Heart left ventricle (tissue), 16 donors: ENCODE measurements around the gene B4GAT1. TPM values are rescaled to one million over a fixed set of nuclear protein-coding genes. Genes with fewer than 3 reads are reported as not detected.
"Not testable (repeated sequence)": the region's sequence is repeated elsewhere in the genome, so short reads cannot be mapped to it uniquely, and the experiment has no call there.

Source experiments
- ATAC-seq, 4 donors: fragments of 200-7000 bp; cut with Tn5 transposase; one replicate each; pipeline ENCODE4 v1.9.1; 2020 to 2022; ENCODE audit warnings: moderate library complexity in 4 of 4, mild to moderate bottlenecking in 3 of 4, moderate number of reproducible peaks in 1 of 4
- DNase-seq, 5 donors: peaks; one replicate each; pipeline ENCODE4 v3.0.0-alpha.2; 2020
- H3K27ac ChIP-seq, 12 donors: fragments of 200-600 bp; sonication (generic) in 4 of 12; one replicate each; pipeline versions ENCODE4 v1.5.0 to v1.8.0; 2016 to 2022; ENCODE audit warnings: mild to moderate bottlenecking in 2 of 12
- H3K27me3 ChIP-seq, 9 donors: fragments of 200-600 bp; sonication (generic) in 2 of 9; one replicate each; pipeline versions ENCODE4 v1.5.1 to v1.8.0; 2016 to 2022; ENCODE audit warnings: mild to moderate bottlenecking in 3 of 9
- H3K36me3 ChIP-seq, 9 donors: fragments of 200-600 bp; sonication (generic) in 2 of 9; one replicate each; pipeline versions ENCODE4 v1.5.0 to v1.8.0; 2018 to 2022; ENCODE audit warnings: mild to moderate bottlenecking in 2 of 9
- H3K4me1 ChIP-seq, 12 donors: fragments of 200-600 bp; sonication (generic) in 4 of 12; one replicate each; pipeline versions ENCODE4 v1.5.0 to v1.8.0; 2016 to 2022; ENCODE audit warnings: mild to moderate bottlenecking in 3 of 12
- H3K4me3 ChIP-seq, 12 donors: fragments of 200-600 bp; sonication (generic) in 4 of 12; one replicate each; pipeline versions ENCODE4 v1.5.0 to v1.8.0; 2017 to 2022; ENCODE audit warnings: mild to moderate bottlenecking in 9 of 12, moderate library complexity in 4 of 12
- H3K9me3 ChIP-seq, 12 donors: fragments of 200-600 bp; sonication (generic) in 4 of 12; one replicate each; pipeline versions ENCODE4 v1.5.0 to v1.8.0; 2016 to 2022; ENCODE audit warnings: mild to moderate bottlenecking in 1 of 12
- POLR2A ChIP-seq, 2 donors: fragments of 450-650 bp; IDR thresholded peaks; one replicate each; pipeline ENCODE4 v1.6.1; 2017; ENCODE audit warnings: antibody characterized with exemption in 2 of 2, mild to moderate bottlenecking in 2 of 2, moderate library complexity in 2 of 2
- WGBS, 4 donors: extraction: QIAGEN DNeasy Blood & Tissue Kit in 2 of 4; methylation state at CpG; one replicate each; pipeline versions ENCODE4 v1.1.5 to v1.1.7; 2013 to 2018; 5-methylcytosine and 5-hydroxymethylcytosine counted together
- intact Hi-C, 10 donors: fragments of 100-400 bp; cut with DNase I; formaldehyde crosslinking; loops; one replicate each; pipeline versions ENCODE4 v1.11.1 to v1.14.2; 2022
- polyA plus RNA-seq, 2 donors: library from polyadenylated mRNA; stranded (reverse); fragments of 200-250 nt; gene quantifications; one replicate each; pipeline ENCODE4 v1.2.3, GENCODE V29; 2013
- total RNA-seq, 9 donors: library from RNA; depleted of rRNA in 2 of 9; stranded (reverse); fragments of >200 nt in 2 of 9; fragmentation: NEBNext Ultra II Directional in 3 of 9; extraction: Animal tissue kit (Norgen Biotek cat#: 25700) in 3 of 9; gene quantifications; one replicate each; pipeline versions ENCODE4 v1.1.0 to v1.2.4, GENCODE V29; 2016 to 2023
- TF ChIP-seq, protein P1 (sequence below), 12 donors: fragments of 200-600 bp; sonication (generic) in 4 of 12; IDR thresholded peaks; one replicate each; pipeline versions ENCODE4 v1.5.0 to v1.8.0; 2018 to 2022; ENCODE audit warnings: antibody characterized with exemption in 12 of 12, mild to moderate bottlenecking in 5 of 12
- donor health status: ischemic (EF 13 %, LVEDD 7.1; RV severe dilation, severe dysfunction).
- donor health status: healthy with polysubstance abuse.
- donor health status: DM: no; HTN: yes; CAD: no.
- donor health status: DM: no; HTN: no; CAD: no.
- donor health status: ischemic (EF 25% LVEDD 6.9; RV normal size, moderate dysfunction).
- donor health status: ischemic (EF 25% LVEDD 5.7; RV mildly dilated, moderate dysfunction).
- donor health status: healthy.
- donor health status: DM: yes; HTN: yes; CAD: no.
- donor health status: ischemic (EF 35%, LVEDD 5.7; RV mildly dilated, moderate dysfunction).
- donor health status: nonischemic (EF 11% LVEDD 7.7; RV severe dilation, severe dysfunction).
- donor health status: DM: yes; HTN: yes; CAD: no.
- donor health status: PGD.
- donor health status: ischemic (EF 29% LVEDD 5.4; RV normal size, mild dysfunction).
- donor health status: nonischemic (EF 23%, LVEDD 6.1; RV moderate dilation, normal function).

Gene B4GAT1
- total and polyA plus RNA-seq, 11 donors: 37.2 to 109 (median 52.3) TPM

DNA sequence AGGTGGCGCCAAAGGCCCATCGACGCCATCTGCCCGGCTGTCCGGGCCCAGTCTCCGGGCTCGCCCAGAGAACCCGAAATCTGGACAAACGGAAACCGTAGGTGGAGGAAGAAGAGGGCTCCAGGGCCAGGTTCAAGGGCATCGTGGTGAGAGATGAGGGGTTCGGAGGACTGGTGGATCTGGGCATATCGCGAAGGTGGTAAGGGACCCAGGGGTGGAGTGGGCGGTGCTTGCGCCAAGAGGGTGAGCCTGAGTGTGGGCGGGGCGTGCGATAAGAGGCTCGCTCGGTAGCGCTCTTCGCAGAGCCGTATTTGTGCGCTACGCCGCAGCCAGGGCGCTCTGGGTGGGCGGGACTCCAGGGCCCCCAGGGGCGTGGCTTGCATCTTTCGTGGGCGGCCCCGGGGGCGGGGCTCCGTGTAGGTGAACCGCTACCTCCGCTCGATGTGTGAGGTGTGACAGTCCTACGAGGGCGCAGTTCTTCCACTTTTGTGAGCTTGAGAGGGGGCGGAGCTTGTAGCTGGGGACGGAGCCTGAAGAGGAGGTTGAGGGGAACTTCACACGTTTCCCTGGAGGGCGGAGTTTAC is 35.4 kb downstream of the B4GAT1 start:
- H3K27me3 ChIP-seq: no peaks in the 10 kb centered on the region
- intact Hi-C loops: loop anchor here in 9 of 10 donors (1.0 to 5.0 kb wide), 7 partner anchors 15 to 365 kb away; partner anchors contain the start of genes B4GAT1 (in 3 of the 9), BRMS1 (in 3 of the 9) and RBM4B (in 1 of the 9)
- ATAC-seq (peak; percentile 80 to 87 (median 82)), DNase-seq (peak; percentile 92 to 96 (median 93))
- H3K4me1 ChIP-seq: peaks cover 0 to 37% (median 18%) of the 10 kb centered on the region in 12 donors
- TF ChIP-seq, protein P1, sequence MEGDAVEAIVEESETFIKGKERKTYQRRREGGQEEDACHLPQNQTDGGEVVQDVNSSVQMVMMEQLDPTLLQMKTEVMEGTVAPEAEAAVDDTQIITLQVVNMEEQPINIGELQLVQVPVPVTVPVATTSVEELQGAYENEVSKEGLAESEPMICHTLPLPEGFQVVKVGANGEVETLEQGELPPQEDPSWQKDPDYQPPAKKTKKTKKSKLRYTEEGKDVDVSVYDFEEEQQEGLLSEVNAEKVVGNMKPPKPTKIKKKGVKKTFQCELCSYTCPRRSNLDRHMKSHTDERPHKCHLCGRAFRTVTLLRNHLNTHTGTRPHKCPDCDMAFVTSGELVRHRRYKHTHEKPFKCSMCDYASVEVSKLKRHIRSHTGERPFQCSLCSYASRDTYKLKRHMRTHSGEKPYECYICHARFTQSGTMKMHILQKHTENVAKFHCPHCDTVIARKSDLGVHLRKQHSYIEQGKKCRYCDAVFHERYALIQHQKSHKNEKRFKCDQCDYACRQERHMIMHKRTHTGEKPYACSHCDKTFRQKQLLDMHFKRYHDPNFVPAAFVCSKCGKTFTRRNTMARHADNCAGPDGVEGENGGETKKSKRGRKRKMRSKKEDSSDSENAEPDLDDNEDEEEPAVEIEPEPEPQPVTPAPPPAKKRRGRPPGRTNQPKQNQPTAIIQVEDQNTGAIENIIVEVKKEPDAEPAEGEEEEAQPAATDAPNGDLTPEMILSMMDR (IDR thresholded peaks at IDR 0.05): peak in 11 of 12 donors; percentile 9 to 98 (median 87)
- TF ChIP-seq POLR2A (IDR thresholded peaks at IDR 0.05): peak in 1 of 2 donors; percentile 42
- peak overlapping the region; percentile 53 to 94 (median 84) for H3K27ac ChIP-seq
- H3K9me3 ChIP-seq: no peaks in the 10 kb centered on the region
- H3K4me3 ChIP-seq: peak overlapping the region; percentile 18 to 66 (median 62)
- 0 to 2% (median 0%) methylated on average over 29 to 44 of the region's 44 CpGs for WGBS, 4 donors
- no peaks in the 10 kb centered on the region for H3K36me3 ChIP-seq

DNA sequence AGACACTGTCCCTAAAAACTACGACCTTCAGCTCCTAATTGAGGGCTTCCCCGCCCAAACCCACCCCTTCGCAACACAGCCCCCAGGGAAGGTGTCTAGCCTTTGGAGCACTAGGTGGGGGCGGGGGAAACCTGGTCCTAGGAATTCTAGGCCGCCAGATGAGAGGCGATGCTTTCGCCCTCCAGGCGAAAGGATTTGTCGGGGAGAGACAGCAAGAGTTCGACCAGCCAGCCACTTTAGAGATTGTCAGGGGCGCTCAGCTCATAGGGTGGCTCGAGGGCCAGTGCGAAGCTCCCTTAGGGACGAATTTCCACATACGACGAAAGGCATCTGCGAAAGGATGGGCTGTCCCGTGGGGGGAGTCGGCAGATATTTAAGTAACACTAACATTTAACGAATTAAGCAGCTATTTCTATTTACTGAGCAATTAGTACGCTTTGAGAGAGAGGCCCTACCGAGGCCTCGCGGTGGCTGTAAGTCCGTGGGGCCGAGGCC is 35.9 kb downstream of the B4GAT1 start:
- Histone ChIP-seq H3K4me1 (peaks cover 0 to 31% (median 14%) of the 10 kb centered on the region in 12 donors), H3K4me3 (peak overlapping the region in 11 of 12 donors; percentile 18 to 66 (median 62)), H3K27me3 (no peaks in the 10 kb centered on the region), H3K27ac (peak overlapping the region; percentile 25 to 94 (median 84)), H3K36me3 (no peaks in the 10 kb centered on the region), H3K9me3 (no peaks in the 10 kb centered on the region)
- DNase-seq (peak in 1 of 5 donors; percentile 36), ATAC-seq (no peak)
- TF ChIP-seq, protein P1 (IDR thresholded peaks at IDR 0.05): peak in 5 of 12 donors; percentile 87 to 99 (median 90)
- no peak for TF ChIP-seq POLR2A (IDR thresholded peaks at IDR 0.05)
- 23 to 24% (median 23%) methylated on average over 24 to 26 of the region's 26 CpGs for WGBS, 4 donors
- intact Hi-C loops: loop anchor here in 9 of 10 donors (1.0 to 5.0 kb wide), 5 partner anchors 17 to 366 kb away; partner anchors contain the start of genes B4GAT1 (in 3 of the 9), BRMS1 (in 3 of the 9) and RBM4B (in 1 of the 9)

GRCh38 chr11:66310803-66311440 is 36.5 kb downstream of the B4GAT1 start:
- peaks cover 0 to 26% (median 9%) of the 10 kb centered on the region in 12 donors for H3K4me1 ChIP-seq
- H3K4me3 ChIP-seq, H3K9me3 ChIP-seq, ATAC-seq, DNase-seq, H3K36me3 ChIP-seq, H3K27me3 ChIP-seq: not testable (repeated sequence)
- H3K27ac ChIP-seq: peak overlapping the region in 1 of 12 donors; percentile 94
- intact Hi-C loops: loop anchor here in 9 of 10 donors (1.0 to 5.0 kb wide), 5 partner anchors 18 to 366 kb away; partner anchors contain the start of genes B4GAT1 (in 3 of the 9), BRMS1 (in 3 of the 9) and RBM4B (in 1 of the 9)
- WGBS, 4 donors: 82 to 85% (median 83%) methylated on average over 18 of the region's 18 CpGs

DNA sequence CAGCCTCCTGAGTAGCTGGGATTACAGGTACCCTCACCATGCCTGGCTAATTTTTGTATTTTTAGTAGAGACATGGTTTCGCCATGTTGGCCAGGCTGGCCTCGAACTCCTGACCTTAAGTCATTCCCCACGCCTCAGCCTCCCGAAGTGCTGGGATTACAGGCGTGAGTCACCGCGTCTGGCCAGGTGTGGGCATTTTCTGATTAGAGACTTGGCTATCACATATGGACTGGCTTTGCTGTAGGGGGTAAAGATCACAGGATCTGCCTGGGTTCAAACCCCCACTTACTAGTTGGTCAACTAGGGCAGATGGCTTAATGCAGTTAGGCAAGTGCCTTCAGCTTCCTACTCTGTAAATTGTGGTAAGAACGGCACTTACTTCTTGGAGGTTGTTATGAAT is 37.1 kb downstream of the B4GAT1 start:
- Histone ChIP-seq H3K4me1 (peaks cover 0 to 24% (median 9%) of the 10 kb centered on the region in 12 donors), H3K27ac (no peak overlapping the region), H3K27me3 (no peaks in the 10 kb centered on the region), H3K9me3 (no peaks in the 10 kb centered on the region), H3K4me3 (no peak overlapping the region), H3K36me3 (no peaks in the 10 kb centered on the region)
- ATAC-seq (no peak), DNase-seq (no peak)
- intact Hi-C loops: loop anchor here in 8 of 10 donors (2.0 to 5.0 kb wide), 4 partner anchors 18 to 367 kb away; partner anchors contain the start of genes B4GAT1 (in 3 of the 8), BRMS1 (in 3 of the 8) and RBM4B (in 1 of the 8)
- WGBS, 4 donors: 71 to 84% (median 83%) methylated on average over 8 of the region's 8 CpGs
- no peak for TF ChIP-seq POLR2A (IDR thresholded peaks at IDR 0.05)
- TF ChIP-seq, protein P1 (IDR thresholded peaks at IDR 0.05): no peak
